Urinary bladder (tissue), 4 donors: ENCODE data around the gene SRCIN1. TPM values are rescaled to one million over a fixed set of nuclear protein-coding genes. Genes with fewer than 3 reads are reported as not detected.
A peak's percentile ranks its signal among the peaks of the same experiment; 100 is the strongest.

Experiments used
- DNase-seq: peaks from one replicate; pipeline ENCODE4 v3.0.0-alpha.2; 2015; ENCODE audit errors: extremely low spot score
- H3K27ac ChIP-seq: one replicate; pipeline ENCODE4 v1.5.1; 2013; ENCODE audit warnings: low read depth, mild to moderate bottlenecking, moderate library complexity
- H3K36me3 ChIP-seq: one replicate; pipeline ENCODE4 v1.6.1; 2013; ENCODE audit warnings: mild to moderate bottlenecking, moderate library complexity; ENCODE audit not compliant: insufficient read depth
- H3K4me1 ChIP-seq: one replicate; pipeline ENCODE4 v1.6.1; 2013; ENCODE audit warnings: mild to moderate bottlenecking, moderate library complexity; ENCODE audit not compliant: insufficient read depth
- H3K4me3 ChIP-seq: one replicate; pipeline ENCODE4 v1.5.1; 2013; ENCODE audit warnings: low read depth, low read length
- WGBS: extraction: QIAGEN DNeasy Blood & Tissue Kit; methylation state at CpG from one replicate; pipeline ENCODE4 v1.1.7; 2013; 5-methylcytosine and 5-hydroxymethylcytosine counted together
- polyA plus RNA-seq: library from polyadenylated mRNA; stranded (reverse); fragments of 200-250 nt; gene quantifications from one replicate; pipeline ENCODE4 v1.2.3, GENCODE V29; 2013
- total RNA-seq: library from RNA; depleted of rRNA; stranded (reverse); fragments of >200 nt; gene quantifications from one replicate; pipeline ENCODE4 v1.2.3, GENCODE V29; 2014
- donor health status: healthy with polysubstance abuse.
- donor health status: healthy.

The SRCIN1 gene
- total and polyA plus RNA-seq, 2 donors = 2.7 to 3.0 TPM

DNA sequence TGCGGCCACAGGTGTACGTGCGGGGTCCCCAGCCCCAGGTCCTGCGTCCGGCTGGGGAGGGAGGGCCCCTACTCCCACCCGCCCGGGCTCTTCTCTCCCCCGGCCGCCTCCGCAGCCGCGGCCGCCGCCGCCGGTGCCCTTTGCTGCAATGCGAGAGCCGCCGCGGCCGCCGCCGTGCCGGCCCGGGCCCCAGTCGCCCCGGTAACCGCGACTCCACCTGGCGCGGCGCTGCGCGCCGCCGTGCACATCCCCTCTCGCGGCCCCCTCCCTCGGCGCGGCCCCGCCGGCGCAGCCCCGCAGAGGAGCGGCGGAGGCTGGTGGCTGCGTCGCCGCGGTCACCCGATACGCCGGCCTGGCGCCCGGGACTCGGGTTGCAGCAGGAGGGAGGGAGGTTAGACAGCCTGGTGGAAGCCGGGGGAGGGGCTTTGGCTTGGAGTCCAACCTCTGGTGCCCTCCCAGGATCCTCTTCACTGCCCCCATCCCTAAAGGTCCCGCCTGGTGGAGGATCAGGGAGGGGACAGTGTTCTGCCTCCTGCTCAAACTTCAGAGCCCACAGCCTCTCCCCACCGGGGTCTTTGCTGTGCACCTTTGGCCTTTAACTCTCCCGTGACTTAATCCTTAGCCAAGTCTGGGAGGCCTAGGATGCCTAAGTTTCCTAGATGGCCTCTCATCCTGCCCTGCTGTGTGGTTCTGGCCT, 32.9 kb downstream of the SRCIN1 start:
- 2% methylated on average over 61 of the region's 61 CpGs for WGBS
- H3K4me1 ChIP-seq = no peaks in the 10 kb centered on the region
- no peak for DNase-seq
- H3K36me3 ChIP-seq = no peaks in the 10 kb centered on the region
- H3K4me3 ChIP-seq = peak overlapping the region; percentile 35
- no peak overlapping the region for H3K27ac ChIP-seq

DNA sequence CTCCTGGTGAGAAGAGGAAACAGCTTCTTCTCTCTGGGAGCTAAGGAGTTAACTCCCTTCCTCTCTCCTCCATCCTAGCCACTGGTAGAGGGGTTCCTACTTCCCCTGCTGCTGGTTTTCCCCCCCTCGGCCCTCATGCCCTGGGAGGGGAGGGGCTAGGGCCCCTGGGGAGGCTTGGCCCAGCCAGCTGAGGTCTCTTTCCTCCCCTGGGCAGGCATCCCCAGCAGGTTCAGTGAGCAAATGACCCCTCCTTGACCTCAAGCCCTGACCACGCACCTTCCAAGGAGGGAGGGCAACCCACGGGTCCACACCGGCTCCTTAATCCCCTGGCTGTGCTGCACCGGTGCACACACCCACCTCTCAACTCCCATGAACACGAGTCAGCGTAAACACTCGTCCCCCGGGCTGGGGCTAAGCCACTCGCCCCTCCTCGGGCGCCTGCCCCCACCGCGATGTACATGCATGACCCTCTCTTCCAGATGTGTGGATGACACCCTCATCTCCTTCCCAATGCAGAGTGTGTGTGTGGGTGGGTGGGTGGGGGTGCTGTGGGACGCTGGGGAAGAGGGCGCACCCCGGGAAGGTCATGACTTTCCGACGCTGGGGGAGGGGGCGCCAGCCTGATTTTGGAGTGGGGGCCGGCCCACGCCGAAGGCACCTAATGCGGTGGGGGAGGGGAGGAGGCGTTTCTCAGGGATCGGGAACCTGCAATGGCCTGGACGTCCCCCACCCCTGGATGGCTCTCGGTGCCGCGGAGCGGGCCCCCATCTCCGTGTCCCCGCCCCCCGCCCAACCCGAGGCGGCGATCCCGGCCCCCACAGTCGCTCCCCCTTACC, 33.7 kb downstream of the SRCIN1 start:
- Histone ChIP-seq H3K4me1 (no peaks in the 10 kb centered on the region), H3K36me3 (no peaks in the 10 kb centered on the region), H3K27ac (no peak overlapping the region), H3K4me3 (peak overlapping the region; percentile 35)
- DNase-seq = no peak
- WGBS = 8% methylated on average over 39 of the region's 39 CpGs

DNA sequence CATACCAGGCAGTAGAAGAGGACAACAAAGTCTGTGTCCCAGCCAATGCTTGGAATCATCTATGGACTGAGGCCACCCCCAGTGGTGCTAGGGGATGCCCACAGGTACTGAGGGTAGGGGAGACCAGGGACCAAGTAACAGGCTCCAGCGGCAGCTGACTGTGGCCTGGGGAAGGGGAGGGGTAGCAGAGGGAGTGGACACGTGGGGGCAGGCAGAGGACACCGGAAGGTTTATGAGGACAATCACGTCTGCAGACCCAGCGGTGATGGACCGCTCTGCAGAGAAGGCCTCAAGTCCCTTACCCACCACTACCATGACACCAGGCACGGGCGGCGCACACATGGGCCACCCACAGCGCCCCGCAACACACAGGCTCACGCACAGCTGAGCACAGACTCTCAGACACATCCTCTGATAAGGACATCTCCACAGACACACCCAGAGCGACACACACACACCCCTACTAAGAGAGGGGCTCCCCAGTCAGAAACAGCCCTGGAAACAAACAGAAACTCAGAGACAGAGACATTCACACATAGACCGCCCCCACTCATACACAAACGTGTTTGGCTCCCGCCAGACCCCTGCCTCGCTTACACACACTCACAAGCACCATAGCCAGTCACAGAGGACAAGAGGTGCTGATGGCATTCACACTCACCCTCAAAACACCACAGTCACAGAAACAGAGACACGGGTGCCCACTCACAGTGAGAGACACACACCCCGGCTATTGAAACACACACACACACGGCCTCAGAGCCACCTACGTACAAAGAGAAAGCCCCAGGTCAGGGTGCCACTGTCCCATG, 35.8 kb downstream of the SRCIN1 start:
- 65% methylated on average over 21 of the region's 21 CpGs for WGBS

DNA sequence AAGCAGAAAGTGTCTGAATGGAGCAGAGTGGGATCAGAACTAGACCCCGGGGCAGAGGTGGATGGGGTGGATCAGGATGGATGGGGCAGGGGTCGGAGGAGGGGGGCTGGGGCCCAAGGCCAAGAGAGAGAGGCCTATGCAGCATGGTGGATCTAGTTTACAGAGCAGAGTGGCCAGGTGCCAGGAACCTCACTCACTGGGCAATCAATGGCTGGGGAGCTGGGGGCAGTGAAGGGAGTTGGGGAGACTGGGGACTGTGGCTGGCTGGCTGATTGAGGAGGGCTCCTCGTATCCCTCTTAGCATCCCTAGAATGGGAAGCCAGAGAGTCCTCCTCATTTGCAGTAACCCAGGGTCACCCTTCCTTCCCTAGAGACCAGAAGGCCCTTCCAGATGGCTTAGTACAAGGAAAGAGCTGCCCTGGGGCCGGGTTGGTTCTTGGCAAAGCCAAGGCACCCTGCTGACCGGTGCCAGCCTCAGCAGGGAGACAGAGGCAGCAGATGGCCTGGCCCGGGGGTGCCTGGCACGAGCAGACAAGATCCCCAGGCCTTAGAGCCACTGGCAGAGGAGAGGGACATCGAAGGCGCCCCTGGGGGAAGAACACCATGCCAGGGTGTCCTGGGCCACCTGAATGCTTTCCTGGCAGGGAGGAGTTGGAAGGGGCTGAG, 36.8 kb downstream of the SRCIN1 start:
- Histone ChIP-seq H3K36me3 (no peaks in the 10 kb centered on the region), H3K4me3 (no peak overlapping the region), H3K4me1 (no peaks in the 10 kb centered on the region), H3K27ac (no peak overlapping the region)
- no peak for DNase-seq
- 85% methylated on average over 9 of the region's 9 CpGs for WGBS

More for the DNA sequence above, 35.8 kb downstream of the SRCIN1 start:
- Histone ChIP-seq H3K4me3 (no peak overlapping the region), H3K36me3 (no peaks in the 10 kb centered on the region), H3K4me1 (no peaks in the 10 kb centered on the region), H3K27ac (no peak overlapping the region)
- no peak for DNase-seq

DNA sequence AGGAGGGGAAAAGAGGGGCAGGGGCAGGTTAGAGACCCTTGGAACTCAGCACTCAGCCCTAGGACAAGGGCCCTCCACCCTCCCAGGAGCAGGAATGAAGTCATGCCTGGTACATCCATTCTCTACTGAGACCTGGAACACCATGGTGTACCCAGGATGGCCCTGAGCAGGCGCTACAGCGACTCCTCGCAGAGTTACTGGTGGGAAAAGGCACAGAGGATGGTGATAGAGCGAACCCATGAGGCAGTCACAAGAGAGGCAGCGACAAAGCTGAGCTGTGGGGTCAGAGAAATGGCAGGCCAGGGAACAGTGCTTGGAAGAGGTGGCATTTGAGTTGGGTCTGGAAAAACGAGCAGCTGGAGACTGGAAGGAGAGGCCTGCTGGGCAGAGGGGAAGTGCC, 37.5 kb downstream of the SRCIN1 start:
- DNase-seq = no peak
- H3K4me3 ChIP-seq = no peak overlapping the region
- H3K27ac ChIP-seq = no peak overlapping the region
- whole genome bisulfite sequencing = 73% methylated on average over 6 of the region's 6 CpGs
- H3K4me1 ChIP-seq = no peaks in the 10 kb centered on the region
- no peaks in the 10 kb centered on the region for H3K36me3 ChIP-seq

DNA sequence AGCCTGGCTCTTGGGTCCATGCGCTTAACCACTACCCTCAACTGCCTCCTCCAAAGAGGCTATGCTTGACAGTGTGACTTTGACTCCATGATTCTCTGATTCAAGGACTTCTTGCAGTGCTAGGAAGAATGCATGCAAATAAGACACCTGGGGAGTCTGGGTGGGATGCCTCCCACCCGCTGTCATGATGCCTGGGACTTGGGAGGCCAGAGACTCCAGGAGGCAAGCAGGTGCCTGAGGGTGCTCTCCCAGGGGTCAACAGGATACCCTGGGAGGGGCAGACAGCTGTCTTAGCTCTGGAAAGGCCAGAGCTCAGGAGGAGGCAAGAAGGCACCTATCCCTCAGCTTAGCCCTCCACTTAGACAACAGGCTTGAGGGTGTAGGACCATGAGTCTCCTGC, 38.4 kb downstream of the SRCIN1 start:
- WGBS = 88% methylated on average over 2 of the region's 2 CpGs
- H3K4me3 ChIP-seq = no peak overlapping the region
- no peaks in the 10 kb centered on the region for H3K36me3 ChIP-seq
- no peak overlapping the region for H3K27ac ChIP-seq
- H3K4me1 ChIP-seq = no peaks in the 10 kb centered on the region
- DNase-seq = no peak

DNA sequence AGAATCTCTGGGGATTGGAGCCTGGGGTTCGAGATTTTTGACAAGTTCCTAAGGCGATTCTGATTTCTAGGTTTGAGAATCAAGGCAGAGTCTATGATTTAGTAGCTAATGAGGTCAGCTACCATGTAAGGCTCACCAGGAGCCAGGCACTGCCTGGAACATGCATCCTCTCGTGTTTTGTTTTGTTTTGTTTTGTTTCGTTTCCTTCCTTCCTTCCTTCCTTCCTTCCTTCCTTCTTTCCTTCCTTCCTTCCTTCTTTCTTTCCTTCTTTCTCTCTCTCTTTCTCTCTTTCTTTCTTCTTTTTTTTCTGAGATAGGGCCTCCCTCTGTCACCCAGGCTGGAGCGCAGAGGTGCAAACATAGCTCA, 39.1 kb downstream of the SRCIN1 start:
- WGBS = 71% methylated on average over 5 of the region's 5 CpGs

DNA sequence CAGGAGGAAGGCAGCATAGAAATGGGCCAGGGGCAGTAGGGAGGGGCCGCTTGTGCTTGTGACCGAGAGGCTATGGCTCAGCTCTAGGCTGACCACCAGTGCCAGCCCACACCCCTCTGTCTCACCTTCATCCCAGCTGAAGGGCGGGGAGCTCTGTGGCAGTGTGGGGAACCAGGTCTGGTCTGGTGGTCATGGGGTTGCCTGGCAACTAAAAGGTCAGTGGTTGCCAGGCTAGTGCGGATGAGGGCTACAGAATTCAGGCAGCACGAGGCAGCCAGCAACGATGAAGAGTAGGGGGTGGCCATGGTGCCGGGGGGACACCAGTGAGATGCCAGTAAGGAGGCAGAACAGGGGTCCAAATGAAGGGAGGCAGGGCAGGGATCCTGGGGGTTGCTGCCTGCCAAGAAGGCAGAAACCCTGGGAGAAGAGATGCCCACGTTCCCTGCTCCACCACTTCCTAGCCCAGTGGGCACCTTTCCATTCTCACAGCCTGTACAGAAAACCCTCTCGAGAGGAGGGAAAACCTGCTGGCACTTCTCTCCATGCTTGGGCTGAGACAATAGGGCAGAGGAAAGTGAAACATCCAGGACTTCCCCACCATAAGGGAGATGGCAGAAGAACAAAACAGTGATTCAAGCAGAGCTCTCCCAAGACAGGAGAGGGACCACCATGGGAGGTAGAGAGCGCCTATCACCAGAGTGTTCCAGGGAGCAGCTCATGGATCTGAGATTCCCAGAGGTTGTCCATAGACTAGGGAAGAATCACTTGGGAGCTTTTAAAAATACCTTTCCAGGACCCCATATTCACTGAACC, 39.7 kb downstream of the SRCIN1 start:
- no peak overlapping the region for H3K27ac ChIP-seq
- H3K4me1 ChIP-seq = no peaks in the 10 kb centered on the region
- no peak overlapping the region for H3K4me3 ChIP-seq
- WGBS = 49% methylated on average over 10 of the region's 10 CpGs
- no peaks in the 10 kb centered on the region for H3K36me3 ChIP-seq
- no peak for DNase-seq

More for the DNA sequence above, 39.1 kb downstream of the SRCIN1 start:
- H3K27ac ChIP-seq = no peak overlapping the region
- no peaks in the 10 kb centered on the region for H3K36me3 ChIP-seq
- no peak for DNase-seq
- H3K4me1 ChIP-seq = no peaks in the 10 kb centered on the region
- H3K4me3 ChIP-seq = no peak overlapping the region

DNA sequence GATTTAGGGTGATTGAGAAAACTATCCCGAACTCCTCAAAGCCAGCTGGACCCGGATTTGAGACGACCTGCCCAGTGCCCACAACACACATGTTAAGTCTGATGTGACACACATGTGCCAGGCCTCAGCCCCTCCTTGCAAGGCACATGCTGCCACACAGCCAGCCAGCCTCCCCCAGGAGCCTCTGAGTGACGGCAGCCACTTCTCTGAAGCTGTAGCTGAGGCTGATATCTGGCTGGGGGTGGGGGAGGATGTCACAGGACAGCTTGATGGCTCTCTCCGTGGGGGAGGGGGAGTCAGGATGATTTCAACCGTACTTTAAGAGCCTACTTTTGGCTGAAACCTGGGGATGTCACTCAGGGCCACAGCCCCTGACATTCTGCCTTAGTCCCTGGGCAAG, 40.9 kb downstream of the SRCIN1 start:
- Histone ChIP-seq H3K36me3 (no peaks in the 10 kb centered on the region), H3K4me3 (no peak overlapping the region), H3K4me1 (no peaks in the 10 kb centered on the region), H3K27ac (no peak overlapping the region)
- 14% methylated on average over 6 of the region's 6 CpGs for WGBS
- DNase-seq = no peak

DNA sequence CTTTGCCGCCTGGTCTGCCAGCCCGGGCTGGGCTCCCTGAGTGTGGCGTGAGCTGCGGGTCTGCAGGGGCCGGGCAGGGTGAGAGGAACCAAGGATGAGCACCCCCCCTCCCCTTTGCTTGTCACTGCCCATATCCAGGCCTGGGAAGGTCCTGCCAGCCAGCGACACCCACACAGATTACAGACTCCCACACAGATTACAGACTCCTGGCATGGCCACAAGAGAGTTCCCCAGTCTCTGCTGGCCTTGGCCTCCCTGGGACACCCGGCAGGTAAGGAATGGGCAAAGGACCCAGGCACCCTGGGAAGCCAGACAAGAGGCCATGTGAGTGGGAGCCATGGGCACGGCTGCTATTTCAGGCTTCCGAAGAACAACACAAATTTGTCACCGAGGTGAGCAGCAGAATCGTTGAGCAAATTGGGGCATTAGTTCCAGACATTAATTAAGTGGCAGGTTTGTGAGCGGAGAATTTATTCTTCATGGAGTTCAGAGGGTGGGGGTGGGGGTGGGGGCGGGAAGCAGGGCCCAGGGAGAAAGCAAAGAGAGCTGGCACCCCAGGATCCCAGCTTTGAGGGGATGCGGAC, 41.4 kb downstream of the SRCIN1 start:
- 16% methylated on average over 14 of the region's 14 CpGs for WGBS
- H3K36me3 ChIP-seq = no peaks in the 10 kb centered on the region
- H3K4me3 ChIP-seq = no peak overlapping the region
- no peak overlapping the region for H3K27ac ChIP-seq
- DNase-seq = no peak
- no peaks in the 10 kb centered on the region for H3K4me1 ChIP-seq

DNA sequence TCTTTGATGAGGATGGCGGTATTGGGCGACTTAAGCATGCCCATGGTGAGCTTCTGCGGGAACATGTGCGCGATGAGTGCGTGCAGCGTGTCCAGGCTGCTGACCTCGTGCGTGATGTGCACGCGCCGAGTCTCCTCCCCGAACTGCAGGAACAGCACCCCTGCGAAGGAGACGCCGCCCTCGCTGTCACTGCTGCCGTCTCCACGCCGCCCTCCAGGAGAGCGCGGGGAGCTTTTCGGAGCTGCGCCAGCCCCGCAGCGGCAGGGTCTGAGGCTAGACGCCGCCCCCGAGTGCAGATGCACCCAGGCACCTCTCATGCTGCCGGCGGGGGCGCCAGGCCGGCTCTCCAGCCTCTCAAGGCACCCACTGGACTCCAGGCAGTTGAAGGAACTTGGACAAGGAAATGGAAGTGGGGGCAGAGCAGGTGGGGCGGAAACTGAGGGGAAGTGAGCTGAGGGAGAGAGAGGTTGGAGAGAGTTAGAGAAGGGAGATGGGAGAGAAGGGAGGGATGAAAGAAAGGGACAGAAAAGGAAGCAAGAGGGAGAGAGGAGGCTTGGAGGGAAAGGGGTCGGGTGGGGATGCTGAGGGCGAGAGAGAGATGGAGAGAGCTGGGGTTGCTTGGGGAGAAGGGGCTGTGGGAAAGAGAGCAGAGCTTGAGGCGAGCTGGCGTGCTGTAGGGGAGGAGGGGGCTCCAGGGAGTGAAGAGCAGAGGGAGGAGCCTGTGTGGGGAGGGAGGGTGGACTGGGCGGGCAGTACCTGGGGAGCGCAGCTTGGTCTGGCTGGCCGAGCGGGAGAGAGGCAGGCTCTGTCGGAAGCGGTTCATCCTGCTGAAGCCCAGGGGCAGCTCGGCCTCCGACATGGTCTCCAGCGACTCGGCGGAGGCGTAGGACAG, 42.1 kb downstream of the SRCIN1 start:
- DNase-seq = no peak
- Histone ChIP-seq H3K4me1 (no peaks in the 10 kb centered on the region), H3K36me3 (no peaks in the 10 kb centered on the region), H3K27ac (no peak overlapping the region), H3K4me3 (no peak overlapping the region)
- 13% methylated on average over 50 of the region's 50 CpGs for whole genome bisulfite sequencing

DNA sequence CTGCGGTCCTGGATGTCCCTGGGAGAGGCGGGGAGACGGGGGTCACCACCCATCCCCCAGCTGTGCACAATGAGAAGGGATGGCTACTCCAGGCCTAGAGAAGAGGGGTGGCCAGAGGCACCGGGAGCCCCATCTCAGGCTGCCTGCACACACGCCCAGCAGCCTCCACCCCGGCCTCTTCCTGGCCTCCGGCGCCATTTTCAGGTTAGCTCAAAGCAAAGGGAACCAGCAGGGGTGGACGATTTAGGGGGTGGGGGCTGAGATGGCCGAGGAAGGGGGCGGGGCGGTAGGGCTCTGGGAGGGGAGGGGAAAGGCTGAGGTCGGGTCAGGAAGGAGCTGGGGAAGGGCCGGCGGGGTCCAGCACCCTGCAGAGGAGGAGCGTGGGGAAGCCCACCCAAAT, 42.8 kb downstream of the SRCIN1 start:
- no peak for DNase-seq
- WGBS = 10% methylated on average over 16 of the region's 16 CpGs
- Histone ChIP-seq H3K4me3 (no peak overlapping the region), H3K27ac (no peak overlapping the region), H3K4me1 (no peaks in the 10 kb centered on the region), H3K36me3 (no peaks in the 10 kb centered on the region)
